Lower leg skin (tissue), 4 donors: ENCODE data around the gene WAPL. TPM values are rescaled to one million over a fixed set of nuclear protein-coding genes. Genes with fewer than 3 reads are reported as not detected.
A peak's percentile ranks its signal among the peaks of the same experiment; 100 is the strongest.
"Not testable (repeated sequence)": the region's sequence is repeated elsewhere in the genome, so short reads cannot be mapped to it uniquely, and the experiment has no call there.

Experiments used
- DNase-seq, 2 donors: peaks; one replicate each; pipeline ENCODE4 v3.0.0-alpha.2; 2019; ENCODE audit warnings: low spot score in 2 of 2
- H3K4me3 ChIP-seq: fragments of 200-600 bp; sonication (generic); 2 replicates; pipeline ENCODE4 v1.5.1; 2017; ENCODE audit warnings: mild to moderate bottlenecking, low read depth; ENCODE audit not compliant: poor library complexity, severe bottlenecking
- CTCF ChIP-seq, 3 donors: fragments of 450-650 bp; IDR thresholded peaks; one replicate each; pipeline ENCODE4 v1.5.1; 2016; ENCODE audit warnings: antibody characterized with exemption in 3 of 3, mild to moderate bottlenecking in 3 of 3, moderate library complexity in 2 of 3
- POLR2A ChIP-seq, 2 donors: fragments of 450-650 bp; IDR thresholded peaks; one replicate each; pipeline ENCODE4 v1.6.1; 2016 to 2017; ENCODE audit warnings: antibody characterized with exemption in 2 of 2, mild to moderate bottlenecking in 1 of 2, moderate library complexity in 1 of 2
- WGBS, 2 donors: methylation state at CpG; one replicate each; pipeline ENCODE4 v1.1.5; 2018; 5-methylcytosine and 5-hydroxymethylcytosine counted together
- intact Hi-C: fragments of 100-400 bp; cut with DNase I; formaldehyde crosslinking; loops from one replicate; pipeline ENCODE4 v1.15.0; 2023; ENCODE audit warnings: low total_unique reads
- total RNA-seq, 4 donors: library from RNA; depleted of rRNA; stranded (reverse); fragments of >200 nt; gene quantifications; one replicate each; pipeline ENCODE4 v1.1.0, GENCODE V29; 2016

WAPL gene
- total RNA-seq, result 10 to 100 TPM; 37.7 to 46.4 (median 43.0) TPM

GRCh38 chr10:86521678-86522509, at the start of gene WAPL:
Gene WAPL, minus strand, starts transcription at chr10:86521792. Its CDS starts 3,723 bp downstream, at chr10:86518069.
- 0% methylated on average over 17 to 48 of the region's 87 CpGs for WGBS, 2 donors
- H3K4me3 ChIP-seq, result peak within 1 kb of the TSS; percentile 86
- TF ChIP-seq POLR2A (IDR thresholded peaks at IDR 0.05) (no peak), CTCF (IDR thresholded peaks at IDR 0.05) (no peak)
- DNase-seq, result peak; percentile 94 to 99
- intact Hi-C loops, result loop anchor here (2.0 kb wide), 1 partner anchor 63 kb away; no protein-coding TSS in a partner anchor

- no peak for TF ChIP-seq POLR2A (IDR thresholded peaks at IDR 0.05)
- no peak for TF ChIP-seq CTCF (IDR thresholded peaks at IDR 0.05)
Observed at GRCh38 chr10:86569335-86569734, 47.7 kb upstream of the WAPL start.

GRCh38 chr10:86566518-86566917, 44.9 kb upstream of the WAPL start:
- DNase-seq, H3K4me3 ChIP-seq, intact Hi-C loops: not testable (repeated sequence)
- WGBS, 2 donors, result 47 to 49% methylated on average over 2 of the region's 2 CpGs

More at GRCh38 chr10:86569335-86569734, 47.7 kb upstream of the WAPL start:
- no peak for DNase-seq
- intact Hi-C loops, result no loop called here
- H3K4me3 ChIP-seq, result no peak overlapping the region

GRCh38 chr10:86563338-86563737, 41.7 kb upstream of the WAPL start:
- DNase-seq, H3K4me3 ChIP-seq, intact Hi-C loops: not testable (repeated sequence)
- 70 to 72% methylated on average over 6 of the region's 6 CpGs for WGBS, 2 donors

- 71 to 78% methylated on average over 3 of the region's 3 CpGs for WGBS, 2 donors
- DNase-seq, intact Hi-C loops, H3K4me3 ChIP-seq: not testable (repeated sequence)
Observed at GRCh38 chr10:86558695-86559094, 37.1 kb upstream of the WAPL start.

GRCh38 chr10:86556933-86557649, 35.5 kb upstream of the WAPL start:
- TF ChIP-seq POLR2A (IDR thresholded peaks at IDR 0.05) (no peak), CTCF (IDR thresholded peaks at IDR 0.05) (no peak)
- WGBS, 2 donors, result 67 to 70% methylated on average over 15 of the region's 15 CpGs
- intact Hi-C loops, result no loop called here
- H3K4me3 ChIP-seq, result no peak overlapping the region
- no peak for DNase-seq

- 48 to 54% methylated on average over 3 of the region's 3 CpGs for WGBS, 2 donors
- intact Hi-C loops, result no loop called here
- no peak for TF ChIP-seq CTCF (IDR thresholded peaks at IDR 0.05)
- no peak for TF ChIP-seq POLR2A (IDR thresholded peaks at IDR 0.05)
- DNase-seq, result no peak
- no peak overlapping the region for H3K4me3 ChIP-seq
Observed at GRCh38 chr10:86556532-86556931, 34.9 kb upstream of the WAPL start.
